HG03460 (cell line): ENCODE results near the gene PDK3.

ENCODE experiments used
- ATAC-seq: cut with Tn5 transposase; IDR thresholded peaks from one replicate; pipeline ENCODE4 v1.9.1; 2021; ENCODE audit not compliant: unreplicated experiment

Gene PDK3

DNA sequence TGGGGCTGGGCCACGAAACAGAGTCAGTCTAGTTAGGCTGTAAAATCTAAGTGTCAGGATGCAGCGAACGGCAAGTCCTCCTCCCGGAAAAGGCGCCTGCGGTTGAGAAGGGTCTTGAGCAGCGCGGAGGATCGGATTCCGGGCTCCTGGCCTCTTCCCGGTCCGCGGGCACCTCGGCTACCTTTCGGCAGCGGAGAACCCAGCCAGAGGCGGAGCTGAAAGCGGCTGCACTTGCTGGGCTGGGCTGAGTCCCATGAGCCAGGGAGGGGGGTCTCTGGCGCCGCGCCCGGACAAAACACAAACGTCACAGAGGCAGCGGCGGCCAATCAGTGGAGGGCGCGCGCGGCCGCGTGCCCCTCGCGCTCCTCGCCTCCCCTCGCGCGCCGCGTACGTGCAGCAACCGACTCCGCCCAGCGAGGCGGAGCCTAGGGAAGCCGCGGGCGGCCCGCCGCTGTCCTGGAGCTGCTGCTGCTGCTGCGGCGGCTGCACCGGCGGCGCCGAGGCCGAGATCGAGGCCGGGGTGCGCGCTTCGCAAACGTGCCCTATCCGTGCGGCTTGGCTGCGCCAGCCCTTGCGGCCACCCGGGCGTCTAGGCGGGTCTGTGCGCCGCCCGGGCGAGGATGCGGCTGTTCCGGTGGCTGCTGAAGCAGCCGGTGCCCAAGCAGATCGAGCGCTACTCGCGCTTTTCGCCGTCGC lies at the start of gene PDK3:
TSS of gene PDK3 (plus strand) at position 451 of the 696 bp plus-strand sequence. CDS start at position 621, 170 bp downstream.
- ATAC-seq: peak; percentile 91

DNA sequence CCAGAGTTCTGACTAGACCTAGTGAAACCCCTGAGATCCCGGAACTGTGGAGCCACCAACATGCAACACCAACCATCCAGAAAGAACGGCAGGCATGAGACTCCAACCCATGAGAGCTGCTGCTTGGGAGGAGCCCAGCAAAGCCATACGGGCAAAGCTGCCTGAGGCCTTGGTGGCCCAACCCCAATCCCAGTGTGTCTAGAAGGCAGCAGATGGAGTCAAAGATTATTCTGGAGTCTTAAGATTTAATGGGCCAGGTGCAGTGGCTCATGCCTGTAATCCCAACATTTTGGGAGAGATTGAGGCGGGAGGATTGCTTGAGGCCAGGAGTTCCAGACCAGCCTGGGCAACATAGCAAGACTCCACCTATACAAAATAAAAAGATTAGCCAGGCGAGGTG lies 49.2 kb upstream of the PDK3 start:
- ATAC-seq: no peak

- ATAC-seq: no peak
These were observed 41.1 kb upstream of the PDK3 start for GRCh38 chrX:24423960-24424359.

DNA sequence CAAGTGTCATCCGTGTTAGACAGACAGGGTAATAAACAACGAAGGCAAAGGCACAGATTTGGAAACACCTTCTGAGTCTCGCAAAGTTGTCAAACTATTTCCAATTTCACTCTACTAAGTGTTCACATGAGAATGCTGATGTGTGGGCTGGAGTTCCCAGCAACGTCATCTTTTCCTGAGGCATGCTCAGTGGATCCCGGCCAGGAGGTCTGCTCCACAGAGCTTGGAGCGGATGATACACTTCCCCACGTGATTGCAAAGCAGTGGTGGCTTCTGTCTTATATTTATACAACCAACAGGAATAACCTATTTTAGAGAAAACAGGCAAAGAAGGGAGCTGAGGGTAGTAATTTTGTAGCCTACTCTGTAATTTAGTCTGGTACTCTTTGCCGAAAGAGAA lies 40.1 kb upstream of the PDK3 start:
- no peak for ATAC-seq

DNA sequence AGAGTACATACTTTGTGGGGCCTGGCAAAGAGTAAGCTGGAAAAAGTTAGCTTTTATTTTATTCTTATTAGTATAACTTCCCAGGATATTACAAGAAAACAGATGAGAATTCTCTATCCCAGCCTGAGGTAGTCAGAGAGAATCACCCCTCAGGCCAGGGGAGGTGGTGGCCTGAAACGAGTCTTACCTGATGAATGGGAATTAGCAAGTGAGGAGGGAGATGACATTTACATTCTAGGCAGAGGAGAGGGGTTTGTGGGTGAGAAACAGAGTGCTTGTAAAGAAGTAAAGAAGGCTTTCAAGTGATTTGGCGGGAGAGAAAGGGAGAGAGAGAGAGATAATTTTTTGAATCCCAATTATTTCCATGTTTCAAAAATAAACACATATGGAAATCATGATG lies 39.3 kb upstream of the PDK3 start:
- no peak for ATAC-seq

GRCh38 chrX:24426340-24426913 lies 38.7 kb upstream of the PDK3 start:
- ATAC-seq: no peak

DNA sequence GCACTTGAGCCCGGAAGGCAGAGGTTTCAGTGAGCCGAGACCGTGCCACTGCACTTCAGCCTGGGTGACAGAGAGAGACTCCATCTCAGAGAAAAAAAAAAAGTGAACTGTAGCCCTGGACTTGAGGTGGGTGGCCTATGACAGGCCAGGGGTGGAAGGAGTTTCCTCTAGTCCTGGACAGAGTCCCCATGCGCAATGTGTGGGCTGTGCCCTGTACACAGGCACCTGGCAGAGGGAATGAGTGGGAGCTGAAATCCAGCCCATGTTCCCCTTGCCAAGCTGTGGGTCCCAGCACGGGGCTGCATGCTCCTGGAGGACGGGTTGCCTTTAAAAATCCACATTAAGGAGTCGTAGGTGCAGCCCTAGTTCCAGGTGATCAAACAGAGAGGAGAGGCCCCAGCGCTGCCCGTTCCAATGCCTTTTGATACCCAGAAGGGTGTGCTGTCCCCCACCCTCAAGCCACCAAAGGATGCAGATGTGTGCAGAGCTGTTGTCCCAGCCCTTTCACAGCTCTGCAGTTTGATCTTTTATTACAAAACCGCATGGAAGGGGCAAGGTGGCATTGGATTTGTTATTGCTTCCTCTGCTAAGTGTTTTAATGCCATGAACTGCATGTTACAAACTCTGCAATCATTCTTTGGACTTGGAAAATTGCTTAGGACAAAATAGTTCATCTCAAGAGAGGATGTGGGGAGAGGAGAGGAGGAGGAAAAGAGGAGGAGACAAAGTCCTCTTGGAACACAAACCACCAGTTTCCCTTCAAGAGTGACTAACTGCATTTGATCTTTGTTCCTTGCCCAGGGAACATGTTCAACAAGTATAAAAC lies 38.0 kb upstream of the PDK3 start:
- ATAC-seq: no peak

GRCh38 chrX:24427747-24428019 lies 37.4 kb upstream of the PDK3 start:
- no peak for ATAC-seq

DNA sequence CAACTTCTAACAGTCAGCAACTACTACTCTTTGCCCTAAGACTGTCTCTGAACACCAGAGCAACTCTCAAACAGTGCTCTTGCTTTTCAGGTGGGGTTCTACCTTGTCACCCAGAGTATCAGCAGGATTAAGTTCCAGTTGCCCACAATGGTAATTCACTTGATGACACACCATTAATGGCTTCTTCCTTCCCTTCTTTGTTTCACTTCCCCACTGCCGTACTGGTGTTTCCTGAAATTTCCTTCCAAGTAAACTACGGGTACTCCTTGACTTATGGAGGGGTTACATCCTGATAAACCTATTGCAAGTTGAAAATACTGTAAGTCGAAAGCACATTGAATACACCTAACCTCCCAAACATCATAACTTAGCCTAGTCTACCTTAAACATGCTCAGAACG lies 36.6 kb upstream of the PDK3 start:
- no peak for ATAC-seq

DNA sequence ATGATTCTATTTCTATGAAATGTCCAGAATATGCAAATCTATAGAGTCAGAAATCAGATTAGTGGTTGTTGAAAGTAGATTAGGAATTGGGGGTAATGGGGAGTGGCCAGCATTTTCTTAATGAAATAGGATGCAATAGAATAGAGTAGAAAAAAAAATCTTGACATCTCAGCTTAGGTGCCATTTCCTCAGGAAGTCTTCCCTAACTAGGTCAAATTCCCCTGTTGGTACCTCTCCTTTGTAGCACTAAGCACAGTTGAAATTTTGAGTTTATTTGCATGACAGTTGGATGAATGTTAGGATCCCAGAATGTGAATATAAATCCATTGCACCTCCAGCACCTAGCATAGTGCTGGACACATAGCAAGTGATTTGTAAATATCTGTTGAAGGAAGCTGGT lies 30.0 kb upstream of the PDK3 start:
- ATAC-seq: no peak

GRCh38 chrX:24443918-24444317 lies 21.2 kb upstream of the PDK3 start:
- no peak for ATAC-seq

DNA sequence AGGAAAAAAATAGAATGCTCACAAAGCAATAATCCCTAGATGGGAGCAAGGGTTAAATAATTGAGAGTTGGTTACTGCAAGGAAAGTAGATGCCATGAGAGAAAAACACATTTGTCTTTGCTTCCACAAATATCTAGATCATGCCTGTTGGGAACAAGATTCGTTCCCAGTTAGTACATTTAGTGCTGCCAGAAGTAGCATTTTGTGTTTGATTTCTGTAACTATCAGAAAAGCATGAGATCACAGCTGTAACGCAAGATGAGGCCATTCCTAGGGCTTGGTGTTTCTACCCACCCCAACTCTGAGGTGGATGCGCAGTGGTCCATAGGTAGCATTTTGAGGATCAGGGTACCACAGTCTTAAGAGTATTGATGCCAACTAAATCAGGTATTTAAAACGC lies 20.4 kb upstream of the PDK3 start:
- ATAC-seq: no peak

DNA sequence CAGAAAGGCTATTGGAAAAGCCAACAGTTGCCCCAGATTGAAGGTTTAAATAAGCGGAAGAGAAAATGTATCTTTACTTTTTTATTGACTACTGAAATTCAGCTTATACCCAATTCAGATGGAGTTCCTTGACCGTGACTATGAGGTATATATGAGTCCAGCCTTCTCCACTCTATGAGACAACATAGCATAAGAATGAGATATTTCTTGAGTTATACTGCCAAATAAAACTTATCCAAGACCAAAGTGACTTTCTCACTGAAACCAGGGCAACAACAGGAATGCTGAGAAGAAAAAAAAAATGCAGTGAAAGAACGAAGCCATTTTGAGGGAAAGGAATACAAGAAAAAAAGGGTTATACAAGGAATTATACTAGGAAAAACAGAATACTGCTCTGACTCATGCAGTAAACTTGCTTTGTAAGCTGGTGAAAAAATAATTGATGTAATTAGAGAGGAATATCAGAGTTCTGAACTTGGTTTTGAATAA lies 16.3 kb upstream of the PDK3 start:
- ATAC-seq: no peak

- no peak for ATAC-seq
These were observed 2.0 kb upstream of the PDK3 start for GRCh38 chrX:24463077-24463476.

- no peak for ATAC-seq
These were observed 619 bp upstream of the PDK3 start for GRCh38 chrX:24464498-24464835.

- peak; percentile 7 for ATAC-seq
These were observed 413 bp downstream of the PDK3 start for GRCh38 chrX:24465532-24465865.

GRCh38 chrX:24466025-24466424 lies 939 bp downstream of the PDK3 start:
- no peak for ATAC-seq

- no peak for ATAC-seq
These were observed 3.2 kb downstream of the PDK3 start for GRCh38 chrX:24468245-24468644.

- ATAC-seq: no peak
These were observed 6.7 kb downstream of the PDK3 start for GRCh38 chrX:24471808-24472207.

- ATAC-seq: no peak
These were observed 10.4 kb downstream of the PDK3 start for GRCh38 chrX:24475480-24475879.

GRCh38 chrX:24478509-24478908 lies 13.4 kb downstream of the PDK3 start:
- ATAC-seq: no peak

- peak; percentile 90 for ATAC-seq
These were observed 14.8 kb downstream of the PDK3 start for GRCh38 chrX:24479924-24480323.
